ENCODE results near the gene PCNT.

PCNT gene

DNA sequence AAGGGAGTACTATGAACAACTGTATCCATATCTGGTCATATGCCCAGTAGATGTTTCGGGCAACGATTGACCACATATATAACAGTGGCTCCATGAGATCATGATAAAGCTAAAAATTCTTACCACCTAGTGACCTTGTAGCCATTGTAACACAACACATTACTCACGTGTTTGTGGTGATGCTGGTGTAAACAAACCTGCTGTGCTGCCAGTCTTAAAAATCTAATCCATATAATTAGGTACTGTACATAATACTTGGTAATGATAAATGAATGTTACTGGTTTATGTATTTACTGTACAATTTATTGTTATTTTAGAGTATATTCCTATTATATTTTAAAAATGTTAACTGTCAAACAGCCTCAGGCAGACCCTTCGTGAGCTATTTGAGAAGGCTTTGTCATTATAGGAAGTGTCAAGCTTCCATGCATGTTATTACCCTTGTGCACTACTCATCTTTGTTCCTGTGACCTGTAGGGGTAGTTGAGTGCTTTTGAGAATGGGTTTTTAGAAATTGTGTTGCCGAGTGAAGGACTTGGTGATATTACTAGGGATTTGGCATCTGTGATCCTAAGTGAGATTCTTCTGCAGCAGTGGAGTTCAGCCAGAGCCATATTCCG, 158.4 kb downstream of the PCNT start (continued):
- TF ChIP-seq, protein P1, sequence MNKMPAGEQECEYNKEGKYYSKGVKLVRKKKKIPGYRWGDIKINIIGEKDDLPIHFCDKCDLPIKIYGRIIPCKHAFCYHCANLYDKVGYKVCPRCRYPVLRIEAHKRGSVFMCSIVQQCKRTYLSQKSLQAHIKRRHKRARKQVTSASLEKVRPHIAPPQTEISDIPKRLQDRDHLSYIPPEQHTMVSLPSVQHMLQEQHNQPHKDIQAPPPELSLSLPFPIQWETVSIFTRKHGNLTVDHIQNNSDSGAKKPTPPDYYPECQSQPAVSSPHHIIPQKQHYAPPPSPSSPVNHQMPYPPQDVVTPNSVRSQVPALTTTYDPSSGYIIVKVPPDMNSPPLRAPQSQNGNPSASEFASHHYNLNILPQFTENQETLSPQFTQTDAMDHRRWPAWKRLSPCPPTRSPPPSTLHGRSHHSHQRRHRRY (tag by site-specific recombination; IDR thresholded peaks at IDR 0.05): no peak
- TF ChIP-seq ZFP3 (tag by site-specific recombination; IDR thresholded peaks at IDR 0.05; ENCODE audit: low read depth): no peak
- no peak for TF ChIP-seq ATF2 (tag by site-specific recombination; IDR thresholded peaks at IDR 0.05; ENCODE audit: low read depth)
- TF ChIP-seq ZBTB1 (tag by site-specific recombination; IDR thresholded peaks at IDR 0.05): no peak
- no peak for TF ChIP-seq ZNF138 (tag by site-specific recombination; IDR thresholded peaks at IDR 0.05; ENCODE audit: borderline replicate concordance)
- TF ChIP-seq, protein P2, sequence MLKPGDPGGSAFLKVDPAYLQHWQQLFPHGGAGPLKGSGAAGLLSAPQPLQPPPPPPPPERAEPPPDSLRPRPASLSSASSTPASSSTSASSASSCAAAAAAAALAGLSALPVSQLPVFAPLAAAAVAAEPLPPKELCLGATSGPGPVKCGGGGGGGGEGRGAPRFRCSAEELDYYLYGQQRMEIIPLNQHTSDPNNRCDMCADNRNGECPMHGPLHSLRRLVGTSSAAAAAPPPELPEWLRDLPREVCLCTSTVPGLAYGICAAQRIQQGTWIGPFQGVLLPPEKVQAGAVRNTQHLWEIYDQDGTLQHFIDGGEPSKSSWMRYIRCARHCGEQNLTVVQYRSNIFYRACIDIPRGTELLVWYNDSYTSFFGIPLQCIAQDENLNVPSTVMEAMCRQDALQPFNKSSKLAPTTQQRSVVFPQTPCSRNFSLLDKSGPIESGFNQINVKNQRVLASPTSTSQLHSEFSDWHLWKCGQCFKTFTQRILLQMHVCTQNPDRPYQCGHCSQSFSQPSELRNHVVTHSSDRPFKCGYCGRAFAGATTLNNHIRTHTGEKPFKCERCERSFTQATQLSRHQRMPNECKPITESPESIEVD (tag by site-specific recombination; IDR thresholded peaks at IDR 0.05): peak; percentile 60
- TF ChIP-seq ZNF629 (tag by site-specific recombination; IDR thresholded peaks at IDR 0.05): peak; percentile 36
- TF ChIP-seq ZNF335 (tag by site-specific recombination; conservative IDR thresholded peaks at IDR 0.05): no peak
- no peak for TF ChIP-seq ZBTB17 (tag by site-specific recombination; IDR thresholded peaks at IDR 0.05)
- no peak for TF ChIP-seq ZNF555 (tag by site-specific recombination; conservative IDR thresholded peaks at IDR 0.05)
- TF ChIP-seq ZNF677 (tag by site-specific recombination; IDR thresholded peaks at IDR 0.05): no peak
- TF ChIP-seq KLF7 (tag by site-specific recombination; IDR thresholded peaks at IDR 0.05; ENCODE audit: borderline replicate concordance): no peak
- 0 out of 2 replicates have a peak, but pooled peaks have one; percentile 12 for TF ChIP-seq ZNF184 (tag by site-specific recombination; IDR thresholded peaks at IDR 0.05)
- TF ChIP-seq, protein P3, sequence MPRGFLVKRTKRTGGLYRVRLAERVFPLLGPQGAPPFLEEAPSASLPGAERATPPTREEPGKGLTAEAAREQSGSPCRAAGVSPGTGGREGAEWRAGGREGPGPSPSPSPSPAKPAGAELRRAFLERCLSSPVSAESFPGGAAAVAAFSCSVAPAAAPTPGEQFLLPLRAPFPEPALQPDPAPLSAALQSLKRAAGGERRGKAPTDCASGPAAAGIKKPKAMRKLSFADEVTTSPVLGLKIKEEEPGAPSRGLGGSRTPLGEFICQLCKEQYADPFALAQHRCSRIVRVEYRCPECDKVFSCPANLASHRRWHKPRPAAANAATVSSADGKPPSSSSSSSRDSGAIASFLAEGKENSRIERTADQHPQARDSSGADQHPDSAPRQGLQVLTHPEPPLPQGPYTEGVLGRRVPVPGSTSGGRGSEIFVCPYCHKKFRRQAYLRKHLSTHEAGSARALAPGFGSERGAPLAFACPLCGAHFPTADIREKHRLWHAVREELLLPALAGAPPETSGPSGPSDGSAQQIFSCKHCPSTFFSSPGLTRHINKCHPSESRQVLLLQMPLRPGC (tag by site-specific recombination; IDR thresholded peaks at IDR 0.05): no peak
- TF ChIP-seq ZNF623 (tag by site-specific recombination; IDR thresholded peaks at IDR 0.05): no peak
- TF ChIP-seq, protein P4, sequence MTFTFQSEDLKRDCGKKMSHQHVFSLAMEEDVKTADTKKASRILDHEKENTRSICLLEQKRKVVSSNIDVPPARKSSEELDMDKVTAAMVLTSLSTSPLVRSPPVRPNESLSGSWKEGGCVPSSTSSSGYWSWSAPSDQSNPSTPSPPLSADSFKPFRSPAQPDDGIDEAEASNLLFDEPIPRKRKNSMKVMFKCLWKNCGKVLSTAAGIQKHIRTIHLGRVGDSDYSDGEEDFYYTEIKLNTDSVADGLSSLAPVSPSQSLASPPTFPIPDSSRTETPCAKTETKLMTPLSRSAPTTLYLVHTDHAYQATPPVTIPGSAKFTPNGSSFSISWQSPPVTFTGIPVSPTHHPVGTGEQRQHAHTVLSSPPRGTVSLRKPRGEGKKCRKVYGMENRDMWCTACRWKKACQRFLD (tag by site-specific recombination; IDR thresholded peaks at IDR 0.05): no peak
- no peak for TF ChIP-seq ZNF302 (tag by site-specific recombination; IDR thresholded peaks at IDR 0.05; ENCODE audit: low read depth)

DNA sequence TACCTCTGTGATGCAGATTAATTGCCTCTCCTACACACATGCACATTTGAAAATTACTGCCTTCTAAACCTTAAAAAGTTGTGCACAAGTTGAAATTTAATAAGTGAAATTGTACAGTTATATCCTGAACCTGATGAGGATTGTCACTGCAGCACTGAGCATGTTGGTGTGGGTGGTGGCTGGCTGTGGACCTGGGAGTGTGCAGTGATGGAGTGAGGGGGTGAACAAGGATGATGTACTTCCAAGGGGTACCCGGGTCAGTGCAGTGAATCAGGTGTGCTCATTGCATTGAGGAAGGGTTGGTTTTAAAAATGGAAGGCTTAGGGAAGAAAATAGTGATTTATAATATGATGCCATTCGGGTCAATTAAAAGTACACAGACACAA, 158.9 kb downstream of the PCNT start:
- Histone ChIP-seq H3K36me3 (ENCODE audit: control insufficient read depth in 2 of 2, insufficient read depth in 1 of 2, low read length in 2 of 2) (peaks cover 8 to 15% of the 10 kb centered on the region in 2 experiments), H3K4me3 (ENCODE audit: low read depth, low read length) (no peak overlapping the region), H3K4me1 (ENCODE audit: control insufficient read depth, insufficient read depth, low read length) (peaks cover 23% of the 10 kb centered on the region), H3K9me3 (ENCODE audit: control insufficient read depth, insufficient read depth, low read depth, low read length) (no peaks in the 10 kb centered on the region), H3K27ac (ENCODE audit: extremely low read depth, low read depth, low read length) (no peak overlapping the region)
- POLR2A ChIA-PET: interaction anchor here (0.7 kb wide), 1 partner anchor 11 kb away, joined by 3 read pairs; no protein-coding TSS in a partner anchor
- CTCF ChIA-PET: no interaction called here
- TF ChIP-seq ZNF394 (tag by site-specific recombination; IDR thresholded peaks at IDR 0.05; ENCODE audit: borderline replicate concordance) (no peak), ZNF362 (tag by site-specific recombination; IDR thresholded peaks at IDR 0.05) (no peak), ZFHX2 (tag by site-specific recombination; conservative IDR thresholded peaks at IDR 0.05) (peak; percentile 53), TRIM28 (IDR thresholded peaks at IDR 0.05; ENCODE audit: borderline replicate concordance, low read length) (no peak), ZNF292 (tag by site-specific recombination; IDR thresholded peaks at IDR 0.05; ENCODE audit: borderline replicate concordance, low read depth) (no peak), ZBTB21 (tag by site-specific recombination; IDR thresholded peaks at IDR 0.05) (no peak), ZBTB17 (tag by site-specific recombination; IDR thresholded peaks at IDR 0.05) (no peak), EGR2 (tag by site-specific recombination; IDR thresholded peaks at IDR 0.05; ENCODE audit: low read depth) (peak; percentile 54), ZNF423 (tag by site-specific recombination; IDR thresholded peaks at IDR 0.05) (no peak), ZNF398 (tag by site-specific recombination; IDR thresholded peaks at IDR 0.05) (no peak), KLF16 (tag by site-specific recombination; IDR thresholded peaks at IDR 0.05) (no peak)

Data from HEK293 (cell line).